Measurements from ENCODE around the gene CDK14. TPM values are rescaled to one million over a fixed set of nuclear protein-coding genes. Genes with fewer than 3 reads are reported as not detected.

CDK14 gene
- total RNA-seq, 1 donor from 2014 or later = 131 TPM

GRCh38 chr7:91068136-91068795 is 472.1 kb downstream of the CDK14 start:
- H3K27me3 Mint-ChIP-seq (ENCODE audit: unreplicated experiment) = no peaks in the 10 kb centered on the region
- TF ChIP-seq, protein P1, sequence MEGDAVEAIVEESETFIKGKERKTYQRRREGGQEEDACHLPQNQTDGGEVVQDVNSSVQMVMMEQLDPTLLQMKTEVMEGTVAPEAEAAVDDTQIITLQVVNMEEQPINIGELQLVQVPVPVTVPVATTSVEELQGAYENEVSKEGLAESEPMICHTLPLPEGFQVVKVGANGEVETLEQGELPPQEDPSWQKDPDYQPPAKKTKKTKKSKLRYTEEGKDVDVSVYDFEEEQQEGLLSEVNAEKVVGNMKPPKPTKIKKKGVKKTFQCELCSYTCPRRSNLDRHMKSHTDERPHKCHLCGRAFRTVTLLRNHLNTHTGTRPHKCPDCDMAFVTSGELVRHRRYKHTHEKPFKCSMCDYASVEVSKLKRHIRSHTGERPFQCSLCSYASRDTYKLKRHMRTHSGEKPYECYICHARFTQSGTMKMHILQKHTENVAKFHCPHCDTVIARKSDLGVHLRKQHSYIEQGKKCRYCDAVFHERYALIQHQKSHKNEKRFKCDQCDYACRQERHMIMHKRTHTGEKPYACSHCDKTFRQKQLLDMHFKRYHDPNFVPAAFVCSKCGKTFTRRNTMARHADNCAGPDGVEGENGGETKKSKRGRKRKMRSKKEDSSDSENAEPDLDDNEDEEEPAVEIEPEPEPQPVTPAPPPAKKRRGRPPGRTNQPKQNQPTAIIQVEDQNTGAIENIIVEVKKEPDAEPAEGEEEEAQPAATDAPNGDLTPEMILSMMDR (IDR thresholded peaks at IDR 0.05) = no peak
- no peak for DNase-seq (ENCODE audit: extremely low spot score, unreplicated experiment)
- H3K27ac Mint-ChIP-seq (ENCODE audit: unreplicated experiment) = no peak overlapping the region
- H3K4me3 Mint-ChIP-seq (ENCODE audit: unreplicated experiment) = no peak overlapping the region
- peaks cover 1% of the 10 kb centered on the region for H3K4me1 Mint-ChIP-seq (ENCODE audit: unreplicated experiment)
- H3K9me3 Mint-ChIP-seq (ENCODE audit: unreplicated experiment) = peaks cover 12% of the 10 kb centered on the region
- peaks cover 21% of the 10 kb centered on the region for H3K36me3 Mint-ChIP-seq (ENCODE audit: unreplicated experiment)

DNA sequence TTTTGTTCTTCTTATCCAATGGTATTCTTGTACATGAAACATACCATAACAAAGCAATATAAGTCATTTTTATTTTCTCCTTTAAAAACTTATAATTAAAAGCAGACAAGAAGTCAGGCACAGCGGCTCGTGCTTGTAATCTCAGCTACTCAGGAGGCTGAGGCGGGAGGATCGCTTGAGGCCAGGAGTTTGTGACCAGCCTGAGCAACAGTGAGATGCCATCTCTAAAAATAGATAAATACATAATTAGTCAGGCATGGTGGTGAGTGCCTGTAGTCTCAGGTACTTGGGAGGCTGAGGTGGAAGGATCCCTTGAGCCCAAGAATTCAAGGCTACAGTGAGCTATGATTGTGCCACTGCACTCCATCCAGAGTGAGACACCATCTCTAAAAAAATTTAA is 473.0 kb downstream of the CDK14 start:
- TF ChIP-seq, protein P1 (IDR thresholded peaks at IDR 0.05) = no peak
- H3K9me3 Mint-ChIP-seq (ENCODE audit: unreplicated experiment) = peaks cover 14% of the 10 kb centered on the region
- peaks cover 1% of the 10 kb centered on the region for H3K4me1 Mint-ChIP-seq (ENCODE audit: unreplicated experiment)
- no peak overlapping the region for H3K4me3 Mint-ChIP-seq (ENCODE audit: unreplicated experiment)
- no peaks in the 10 kb centered on the region for H3K27me3 Mint-ChIP-seq (ENCODE audit: unreplicated experiment)
- DNase-seq (ENCODE audit: extremely low spot score, unreplicated experiment) = no peak
- peaks cover 28% of the 10 kb centered on the region for H3K36me3 Mint-ChIP-seq (ENCODE audit: unreplicated experiment)
- H3K27ac Mint-ChIP-seq (ENCODE audit: unreplicated experiment) = no peak overlapping the region

GRCh38 chr7:91079487-91079886 is 483.4 kb downstream of the CDK14 start:
- Mint-ChIP-seq H3K4me1 (ENCODE audit: unreplicated experiment) (peaks cover 62% of the 10 kb centered on the region), H3K27ac (ENCODE audit: unreplicated experiment) (peak overlapping the region; percentile 56), H3K9me3 (ENCODE audit: unreplicated experiment) (peaks cover 9% of the 10 kb centered on the region), H3K36me3 (ENCODE audit: unreplicated experiment) (peaks cover 11% of the 10 kb centered on the region), H3K4me3 (ENCODE audit: unreplicated experiment) (no peak overlapping the region), H3K27me3 (ENCODE audit: unreplicated experiment) (no peaks in the 10 kb centered on the region)
- TF ChIP-seq, protein P1 (IDR thresholded peaks at IDR 0.05) = no peak
- DNase-seq (ENCODE audit: extremely low spot score, unreplicated experiment) = no peak

- TF ChIP-seq, protein P1 (IDR thresholded peaks at IDR 0.05) = no peak
- Mint-ChIP-seq H3K4me3 (ENCODE audit: unreplicated experiment) (no peak overlapping the region), H3K9me3 (ENCODE audit: unreplicated experiment) (peaks cover 5% of the 10 kb centered on the region), H3K4me1 (ENCODE audit: unreplicated experiment) (peaks cover 64% of the 10 kb centered on the region), H3K27ac (ENCODE audit: unreplicated experiment) (peak overlapping the region; percentile 27), H3K36me3 (ENCODE audit: unreplicated experiment) (peaks cover 7% of the 10 kb centered on the region), H3K27me3 (ENCODE audit: unreplicated experiment) (no peaks in the 10 kb centered on the region)
- DNase-seq (ENCODE audit: extremely low spot score, unreplicated experiment) = no peak
These were observed 484.2 kb downstream of the CDK14 start for GRCh38 chr7:91080351-91080750.

GRCh38 chr7:91082038-91082437 is 485.9 kb downstream of the CDK14 start:
- H3K36me3 Mint-ChIP-seq (ENCODE audit: unreplicated experiment) = peaks cover 5% of the 10 kb centered on the region
- no peaks in the 10 kb centered on the region for H3K27me3 Mint-ChIP-seq (ENCODE audit: unreplicated experiment)
- no peak overlapping the region for H3K4me3 Mint-ChIP-seq (ENCODE audit: unreplicated experiment)
- peak overlapping the region; percentile 84 for H3K27ac Mint-ChIP-seq (ENCODE audit: unreplicated experiment)
- TF ChIP-seq, protein P1 (IDR thresholded peaks at IDR 0.05) = no peak
- peaks cover 66% of the 10 kb centered on the region for H3K4me1 Mint-ChIP-seq (ENCODE audit: unreplicated experiment)
- no peaks in the 10 kb centered on the region for H3K9me3 Mint-ChIP-seq (ENCODE audit: unreplicated experiment)
- DNase-seq (ENCODE audit: extremely low spot score, unreplicated experiment) = no peak

Data from osteocyte (in vitro differentiated cells).